ENCODE measurements around the gene HIVEP1.
A peak's percentile ranks its signal among the peaks of the same experiment; 100 is the strongest.

HIVEP1 gene

GRCh38 chr6:12008366-12009179, 3.5 kb upstream of the HIVEP1 start:
- peak; percentile 82 to 86 for DNase-seq
- H3K27me3 Mint-ChIP-seq = no peaks in the 10 kb centered on the region

GRCh38 chr6:12009180-12009685, 2.9 kb upstream of the HIVEP1 start:
- H3K4me1 Mint-ChIP-seq = peaks cover 28% of the 10 kb centered on the region
- no peaks in the 10 kb centered on the region for H3K27me3 Mint-ChIP-seq
- DNase-seq = no peak
- H3K9me3 Mint-ChIP-seq = no peaks in the 10 kb centered on the region
- peak overlapping the region; percentile 85 to 100 for H3K27ac Mint-ChIP-seq
- no peak for ATAC-seq
- peak overlapping the region; percentile 98 to 99 for H3K4me3 Mint-ChIP-seq

More at GRCh38 chr6:12008366-12009179, 3.5 kb upstream of the HIVEP1 start:
- Mint-ChIP-seq H3K4me3 (peak overlapping the region; percentile 85 to 89), H3K4me1 (peaks cover 28% of the 10 kb centered on the region), H3K27ac (peak overlapping the region; percentile 97 to 98), H3K9me3 (no peaks in the 10 kb centered on the region)
- ATAC-seq = peak; percentile 60

- no peak for DNase-seq
- Mint-ChIP-seq H3K27me3 (no peaks in the 10 kb centered on the region), H3K9me3 (no peaks in the 10 kb centered on the region), H3K27ac (peak overlapping the region; percentile 100), H3K4me3 (peak overlapping the region; percentile 98 to 99), H3K4me1 (peaks cover 36% of the 10 kb centered on the region)
- ATAC-seq = no peak
Observed at GRCh38 chr6:12009876-12010634, 2.1 kb upstream of the HIVEP1 start.

GRCh38 chr6:12010635-12011275, 1.4 kb upstream of the HIVEP1 start:
- Mint-ChIP-seq H3K27ac (peak overlapping the region; percentile 100), H3K9me3 (no peaks in the 10 kb centered on the region), H3K27me3 (no peaks in the 10 kb centered on the region), H3K4me3 (peak overlapping the region; percentile 98 to 99), H3K4me1 (peaks cover 43% of the 10 kb centered on the region)
- DNase-seq (no peak), ATAC-seq (peak; percentile 52)

- Mint-ChIP-seq H3K27me3 (no peaks in the 10 kb centered on the region), H3K4me3 (peak overlapping the region; percentile 98 to 99), H3K9me3 (no peaks in the 10 kb centered on the region), H3K27ac (peak overlapping the region in 1 of 2 donors; percentile 100), H3K4me1 (peaks cover 50% of the 10 kb centered on the region)
- ATAC-seq = peak; percentile 84
- DNase-seq = peak; percentile 94 to 98
Observed at GRCh38 chr6:12011276-12012037, 655 bp upstream of the HIVEP1 start.

- ATAC-seq (peak; percentile 21), DNase-seq (peak; percentile 60 to 78)
- peaks cover 58% of the 10 kb centered on the region for H3K4me1 Mint-ChIP-seq
- H3K4me3 Mint-ChIP-seq = peak overlapping the region; percentile 98 to 100
- no peaks in the 10 kb centered on the region for H3K27me3 Mint-ChIP-seq
- peak overlapping the region; percentile 99 for H3K27ac Mint-ChIP-seq
- peaks cover 0 to 9% of the 10 kb centered on the region in 2 donors for H3K9me3 Mint-ChIP-seq
Observed at GRCh38 chr6:12012558-12013306, 620 bp downstream of the HIVEP1 start.

- Mint-ChIP-seq H3K27me3 (no peaks in the 10 kb centered on the region), H3K27ac (peak overlapping the region; percentile 99), H3K4me3 (peak overlapping the region; percentile 98 to 100), H3K4me1 (peaks cover 57% of the 10 kb centered on the region), H3K9me3 (peaks cover 0 to 10% of the 10 kb centered on the region in 2 donors)
- no peak for ATAC-seq
- DNase-seq = no peak
Observed at GRCh38 chr6:12013307-12013719, 1.2 kb downstream of the HIVEP1 start.

GRCh38 chr6:12014027-12014872, 2.1 kb downstream of the HIVEP1 start:
- Mint-ChIP-seq H3K9me3 (peaks cover 0 to 10% of the 10 kb centered on the region in 2 donors), H3K27ac (no peak overlapping the region), H3K27me3 (no peaks in the 10 kb centered on the region), H3K4me1 (peaks cover 66% of the 10 kb centered on the region), H3K4me3 (peak overlapping the region; percentile 98 to 100)
- ATAC-seq (no peak), DNase-seq (no peak)

- no peak for DNase-seq
- ATAC-seq = no peak
- Mint-ChIP-seq H3K9me3 (peaks cover 0 to 10% of the 10 kb centered on the region in 2 donors), H3K4me3 (peak overlapping the region; percentile 24 to 44), H3K27me3 (no peaks in the 10 kb centered on the region), H3K4me1 (peaks cover 72% of the 10 kb centered on the region), H3K27ac (no peak overlapping the region)
Observed at GRCh38 chr6:12014873-12015149, 2.7 kb downstream of the HIVEP1 start.

GRCh38 chr6:12017263-12017662, 5.2 kb downstream of the HIVEP1 start:
- Mint-ChIP-seq H3K4me1 (peaks cover 83% of the 10 kb centered on the region), H3K9me3 (peaks cover 0 to 10% of the 10 kb centered on the region in 2 donors), H3K27me3 (no peaks in the 10 kb centered on the region), H3K4me3 (peak overlapping the region in 1 of 2 donors; percentile 37), H3K27ac (peak overlapping the region in 1 of 2 donors; percentile 86)
- no peak for ATAC-seq
- DNase-seq = peak in 1 of 2 donors; percentile 29

- ATAC-seq (no peak), DNase-seq (no peak)
- Mint-ChIP-seq H3K27ac (no peak overlapping the region), H3K4me1 (peaks cover 88% of the 10 kb centered on the region), H3K27me3 (no peaks in the 10 kb centered on the region), H3K9me3 (peaks cover 0 to 10% of the 10 kb centered on the region in 2 donors), H3K4me3 (no peak overlapping the region)
Observed at GRCh38 chr6:12017876-12018401, 5.8 kb downstream of the HIVEP1 start.

- ATAC-seq (no peak), DNase-seq (no peak)
- Mint-ChIP-seq H3K4me1 (peaks cover 90% of the 10 kb centered on the region), H3K27me3 (no peaks in the 10 kb centered on the region), H3K9me3 (peaks cover 0 to 10% of the 10 kb centered on the region in 2 donors), H3K4me3 (peak overlapping the region in 1 of 2 donors; percentile 43), H3K27ac (no peak overlapping the region)
Observed at GRCh38 chr6:12020187-12020791, 8.2 kb downstream of the HIVEP1 start.

GRCh38 chr6:12022481-12022880, 10.4 kb downstream of the HIVEP1 start:
- Mint-ChIP-seq H3K4me3 (no peak overlapping the region), H3K4me1 (peaks cover 86% of the 10 kb centered on the region), H3K27ac (no peak overlapping the region), H3K27me3 (no peaks in the 10 kb centered on the region), H3K9me3 (peaks cover 3 to 4% of the 10 kb centered on the region in 2 donors)
- DNase-seq (no peak), ATAC-seq (no peak)
